Stomach (tissue), 4 donors: ENCODE data around the gene SLC13A5.

ENCODE experiments used
- POLR2A ChIP-seq, 4 donors: fragments of 450-650 bp; IDR thresholded peaks; one replicate each; pipeline ENCODE4 v1.6.1; 2016; ENCODE audit warnings: antibody characterized with exemption in 4 of 4, control low read depth in 2 of 4, mild to moderate bottlenecking in 1 of 4, moderate library complexity in 1 of 4
- POLR2AphosphoS5 ChIP-seq, 3 donors: sonication (generic); formaldehyde crosslinking; IDR thresholded peaks; one replicate each; pipeline ENCODE4 v1.6.1; 2016; ENCODE audit warnings: antibody characterized with exemption in 3 of 3
- TF ChIP-seq, protein P1 (sequence below), 7 experiments: fragments of 450-650 bp in 4 of 7; fragments of 200-600 bp in 3 of 7; sonication (generic) in 3 of 7; IDR thresholded peaks; one replicate each; pipeline ENCODE4 v1.5.1; 2016 to 2019; ENCODE audit warnings: antibody characterized with exemption in 7 of 7, control low read depth in 2 of 7, mild to moderate bottlenecking in 1 of 7

DNA sequence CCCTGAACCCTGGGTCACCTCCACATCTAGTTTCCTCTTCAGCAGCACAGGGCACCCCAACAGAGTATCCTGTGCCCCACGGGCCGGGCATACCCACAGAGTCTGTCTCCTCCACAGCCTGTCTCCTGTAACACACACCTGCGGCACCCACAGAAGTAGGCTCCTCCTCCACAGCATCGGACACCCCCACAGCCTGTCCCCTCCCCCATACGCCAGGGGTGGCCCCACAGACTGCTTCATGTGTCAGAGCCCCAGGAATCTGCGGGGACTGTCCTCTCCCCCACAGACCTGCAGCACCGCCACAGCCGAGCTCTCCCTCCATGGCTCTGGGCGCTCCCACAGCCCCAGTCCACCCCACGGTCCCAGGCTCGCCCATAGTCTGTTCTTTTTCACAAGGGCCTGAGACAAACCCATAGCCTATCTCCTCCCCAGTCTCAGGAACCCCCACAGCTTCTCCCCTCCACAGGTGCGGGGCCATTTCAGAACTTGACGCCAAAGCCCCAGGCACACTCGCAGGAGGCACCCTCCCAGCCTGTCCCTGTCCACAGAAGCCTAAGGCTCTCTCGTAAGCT, 74.1 kb downstream of the SLC13A5 start:
- TF ChIP-seq, protein P1, sequence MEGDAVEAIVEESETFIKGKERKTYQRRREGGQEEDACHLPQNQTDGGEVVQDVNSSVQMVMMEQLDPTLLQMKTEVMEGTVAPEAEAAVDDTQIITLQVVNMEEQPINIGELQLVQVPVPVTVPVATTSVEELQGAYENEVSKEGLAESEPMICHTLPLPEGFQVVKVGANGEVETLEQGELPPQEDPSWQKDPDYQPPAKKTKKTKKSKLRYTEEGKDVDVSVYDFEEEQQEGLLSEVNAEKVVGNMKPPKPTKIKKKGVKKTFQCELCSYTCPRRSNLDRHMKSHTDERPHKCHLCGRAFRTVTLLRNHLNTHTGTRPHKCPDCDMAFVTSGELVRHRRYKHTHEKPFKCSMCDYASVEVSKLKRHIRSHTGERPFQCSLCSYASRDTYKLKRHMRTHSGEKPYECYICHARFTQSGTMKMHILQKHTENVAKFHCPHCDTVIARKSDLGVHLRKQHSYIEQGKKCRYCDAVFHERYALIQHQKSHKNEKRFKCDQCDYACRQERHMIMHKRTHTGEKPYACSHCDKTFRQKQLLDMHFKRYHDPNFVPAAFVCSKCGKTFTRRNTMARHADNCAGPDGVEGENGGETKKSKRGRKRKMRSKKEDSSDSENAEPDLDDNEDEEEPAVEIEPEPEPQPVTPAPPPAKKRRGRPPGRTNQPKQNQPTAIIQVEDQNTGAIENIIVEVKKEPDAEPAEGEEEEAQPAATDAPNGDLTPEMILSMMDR (IDR thresholded peaks at IDR 0.05), result no peak
- TF ChIP-seq POLR2A (IDR thresholded peaks at IDR 0.05) (no peak), POLR2AphosphoS5 (IDR thresholded peaks at IDR 0.05) (no peak)
